Measurements from ENCODE around the gene DIAPH1.

The DIAPH1 gene

GRCh38 chr5:141517312-141517711, 101.5 kb downstream of the DIAPH1 start:
- no peak for DNase-seq

- no peak for DNase-seq
These were observed 102.2 kb downstream of the DIAPH1 start for GRCh38 chr5:141516672-141517025.

GRCh38 chr5:141515946-141516671, 102.7 kb downstream of the DIAPH1 start:
- no peak for DNase-seq

- no peak for DNase-seq
These were observed 103.7 kb downstream of the DIAPH1 start for GRCh38 chr5:141515141-141515540.

- DNase-seq = no peak
These were observed 104.3 kb downstream of the DIAPH1 start for GRCh38 chr5:141514330-141515133.

GRCh38 chr5:141513627-141514329, 105.0 kb downstream of the DIAPH1 start:
- DNase-seq = peak; percentile 70

- DNase-seq = peak; percentile 34
These were observed 105.7 kb downstream of the DIAPH1 start for GRCh38 chr5:141512911-141513626.

GRCh38 chr5:141512390-141512910, 106.3 kb downstream of the DIAPH1 start:
- DNase-seq = peak; percentile 85

GRCh38 chr5:141511771-141512325, 107.0 kb downstream of the DIAPH1 start:
- DNase-seq = no peak

GRCh38 chr5:141510850-141511601, 107.8 kb downstream of the DIAPH1 start:
- no peak for DNase-seq

- DNase-seq = no peak
These were observed 108.6 kb downstream of the DIAPH1 start for GRCh38 chr5:141510160-141510559.

- DNase-seq = no peak
These were observed 109.8 kb downstream of the DIAPH1 start for GRCh38 chr5:141508798-141509611.

- DNase-seq = no peak
These were observed 110.4 kb downstream of the DIAPH1 start for GRCh38 chr5:141508440-141508797.

GRCh38 chr5:141507387-141508091, 111.3 kb downstream of the DIAPH1 start:
- no peak for DNase-seq

GRCh38 chr5:141506381-141507155, 112.2 kb downstream of the DIAPH1 start:
- no peak for DNase-seq

- DNase-seq = no peak
These were observed 114.6 kb downstream of the DIAPH1 start for GRCh38 chr5:141504216-141504615.

GRCh38 chr5:141503681-141504080, 115.1 kb downstream of the DIAPH1 start:
- no peak for DNase-seq

- no peak for DNase-seq
These were observed 117.0 kb downstream of the DIAPH1 start for GRCh38 chr5:141501761-141502160.

- DNase-seq = no peak
These were observed 122.8 kb downstream of the DIAPH1 start for GRCh38 chr5:141496038-141496437.
